ENCODE measurements around the gene HBP1.
"Not testable (repeated sequence)": the region's sequence is repeated elsewhere in the genome, so short reads cannot be mapped to it uniquely, and the experiment has no call there.

HBP1 gene

GRCh38 chr7:107168233-107169119 lies at the start of gene HBP1:
TSS of gene HBP1 (plus strand) at chr7:107169003. CDS start at chr7:107179894, 10,891 bp downstream.
- DNase-seq (ENCODE audit: low read depth) = peak; percentile 96

- no peak for DNase-seq (ENCODE audit: low read depth)
Measured at GRCh38 chr7:107119376-107120105, 49.3 kb upstream of the HBP1 start.

DNA sequence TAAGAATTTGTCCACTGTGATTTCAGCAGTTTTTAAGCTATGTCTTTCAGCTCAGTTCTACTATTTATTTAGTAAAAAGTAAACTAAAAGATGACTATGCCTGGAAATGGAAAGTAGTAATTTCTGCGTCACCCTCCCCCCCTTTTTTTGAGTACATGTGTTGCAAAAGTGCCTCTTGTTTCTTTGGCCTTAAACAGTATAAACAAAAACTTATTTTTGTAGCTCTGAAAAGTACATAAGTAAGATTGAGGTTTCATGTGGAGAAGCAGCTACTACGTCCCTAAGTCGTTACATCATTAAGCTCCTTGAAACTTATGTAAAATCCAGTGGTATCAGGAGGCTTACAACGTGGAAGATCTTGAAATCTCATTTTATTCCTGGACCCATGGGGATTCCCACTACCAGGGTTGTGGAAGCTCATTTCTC lies 46.3 kb upstream of the HBP1 start:
- DNase-seq (ENCODE audit: low read depth) = no peak

DNA sequence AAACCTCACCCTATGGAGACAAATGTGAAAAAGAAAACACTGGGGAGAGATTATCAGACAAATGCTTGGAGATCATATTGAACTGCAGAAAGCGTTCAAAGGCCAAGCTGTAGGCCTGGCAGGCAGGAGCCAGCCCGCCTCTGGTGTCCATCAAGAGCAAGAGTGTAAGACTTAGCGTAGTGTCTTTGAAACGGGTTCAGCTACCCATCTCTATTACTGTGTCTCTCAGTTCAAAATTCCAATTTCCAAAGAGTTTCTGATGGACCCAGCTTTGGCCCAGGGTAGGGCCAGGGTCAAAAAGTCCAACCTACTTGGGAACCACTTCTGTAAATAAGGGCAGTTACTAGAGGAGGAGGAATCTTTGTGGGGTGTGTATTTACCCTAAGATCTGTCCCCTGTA lies 45.4 kb upstream of the HBP1 start:
- no peak for DNase-seq (ENCODE audit: low read depth)

- DNase-seq (ENCODE audit: low read depth) = no peak
Measured at GRCh38 chr7:107125475-107125874, 43.3 kb upstream of the HBP1 start.

DNA sequence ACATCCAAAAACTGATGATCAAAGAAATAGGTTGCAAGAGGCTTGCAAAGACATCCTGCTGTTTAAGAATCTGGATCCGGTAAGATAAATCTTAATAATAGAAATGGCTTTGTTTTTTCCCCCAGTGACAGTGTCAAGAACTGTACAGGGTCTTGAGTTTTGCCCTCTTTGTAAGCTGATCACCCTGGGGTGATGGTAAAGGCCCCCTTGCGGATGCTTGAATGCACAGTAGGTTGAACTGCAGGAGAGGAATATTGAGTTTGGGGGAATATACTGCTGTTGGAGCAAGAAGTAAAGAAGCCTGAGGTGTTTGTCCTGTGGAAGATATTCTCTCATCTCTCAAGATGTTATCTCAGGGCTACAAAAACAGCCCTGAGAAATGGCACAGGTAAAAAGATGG lies 40.6 kb upstream of the HBP1 start:
- no peak for DNase-seq (ENCODE audit: low read depth)

- DNase-seq (ENCODE audit: low read depth) = no peak
Measured at GRCh38 chr7:107128748-107129147, 40.1 kb upstream of the HBP1 start.

- DNase-seq (ENCODE audit: low read depth) = no peak
Measured at GRCh38 chr7:107130487-107131220, 38.1 kb upstream of the HBP1 start.

- DNase-seq (ENCODE audit: low read depth) = no peak
Measured at GRCh38 chr7:107133396-107133795, 35.4 kb upstream of the HBP1 start.

DNA sequence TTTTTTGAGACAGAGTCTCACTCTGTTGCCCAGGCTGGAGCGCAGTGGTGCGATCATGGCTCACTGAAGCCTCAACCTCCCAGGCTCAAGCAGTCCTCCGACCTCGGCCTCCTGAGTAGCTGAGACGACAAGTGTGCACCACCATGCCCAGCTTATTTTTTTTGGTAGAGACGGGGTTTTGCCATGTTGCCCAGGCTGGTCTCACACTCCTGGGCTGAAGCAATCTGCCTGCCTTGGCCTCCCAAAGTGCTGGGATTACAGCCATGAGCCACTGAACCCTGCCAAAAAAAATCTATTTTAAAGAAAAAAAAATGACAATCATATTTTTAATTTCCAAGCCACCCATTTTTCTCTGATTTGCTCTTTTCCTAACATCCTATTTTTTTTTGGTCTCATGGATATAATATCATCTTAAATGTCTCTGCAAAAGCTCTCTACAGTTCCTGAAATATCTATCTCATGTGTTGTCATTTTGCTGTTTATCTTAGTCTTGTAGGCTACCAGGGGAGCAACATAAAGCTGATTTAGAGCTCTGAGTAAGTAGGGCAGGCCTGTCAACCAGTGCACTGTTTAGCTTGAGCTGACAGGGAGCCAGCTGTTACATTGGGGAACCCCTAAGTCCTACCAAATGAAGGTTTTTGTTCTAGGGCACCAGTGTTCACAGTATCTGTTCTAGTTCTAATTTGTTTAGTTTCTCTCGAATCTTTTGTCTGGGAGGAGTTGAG lies 29.9 kb upstream of the HBP1 start:
- no peak for DNase-seq (ENCODE audit: low read depth)

GRCh38 chr7:107143875-107144274 lies 24.9 kb upstream of the HBP1 start:
- not testable (repeated sequence) for DNase-seq (ENCODE audit: low read depth)

- DNase-seq (ENCODE audit: low read depth) = no peak
Measured at GRCh38 chr7:107145067-107145838, 23.6 kb upstream of the HBP1 start.

DNA sequence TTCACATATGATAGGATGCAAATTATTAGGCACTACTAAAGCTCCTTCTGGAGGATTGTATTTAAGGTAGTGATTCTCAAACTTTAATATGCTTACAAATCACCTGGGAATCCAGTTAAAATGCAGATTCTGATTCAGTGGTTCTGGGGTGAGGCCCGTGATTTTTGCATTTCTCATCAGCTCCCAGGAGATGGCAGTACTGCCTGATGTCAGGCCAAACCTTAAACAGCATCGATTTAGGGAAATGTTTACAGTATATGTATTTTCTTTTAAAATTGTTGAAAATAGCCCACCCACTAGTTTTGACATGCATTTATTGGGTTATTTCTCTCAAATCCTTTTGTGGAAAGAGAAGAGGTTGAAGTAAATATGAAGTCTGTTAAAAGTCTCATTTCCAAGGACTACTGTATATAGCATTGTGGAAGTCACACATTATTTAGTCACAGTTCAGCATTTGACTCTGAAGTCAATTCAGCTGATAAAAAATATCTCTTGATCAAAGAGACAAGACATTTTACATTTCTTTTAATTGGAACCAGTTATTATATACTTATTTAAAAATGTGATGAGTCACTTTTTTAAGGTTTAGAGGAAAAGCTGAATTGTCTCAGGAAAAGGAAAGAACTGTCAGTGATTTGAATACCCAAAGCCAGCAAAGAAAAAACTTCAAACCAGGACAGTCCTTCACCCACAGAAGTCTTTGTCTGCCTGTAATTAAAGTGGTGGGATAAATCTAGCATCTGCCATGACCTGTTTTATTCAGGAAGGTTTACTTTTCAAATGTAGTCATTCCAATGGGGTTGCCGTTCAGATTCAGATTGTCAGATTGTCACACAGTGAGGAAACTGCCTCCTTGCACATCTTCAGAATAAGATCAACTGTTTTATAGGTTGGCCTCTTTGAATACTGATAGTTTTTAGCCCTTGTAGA lies 21.1 kb upstream of the HBP1 start:
- DNase-seq (ENCODE audit: low read depth) = no peak

GRCh38 chr7:107148721-107149120 lies 20.1 kb upstream of the HBP1 start:
- no peak for DNase-seq (ENCODE audit: low read depth)

DNA sequence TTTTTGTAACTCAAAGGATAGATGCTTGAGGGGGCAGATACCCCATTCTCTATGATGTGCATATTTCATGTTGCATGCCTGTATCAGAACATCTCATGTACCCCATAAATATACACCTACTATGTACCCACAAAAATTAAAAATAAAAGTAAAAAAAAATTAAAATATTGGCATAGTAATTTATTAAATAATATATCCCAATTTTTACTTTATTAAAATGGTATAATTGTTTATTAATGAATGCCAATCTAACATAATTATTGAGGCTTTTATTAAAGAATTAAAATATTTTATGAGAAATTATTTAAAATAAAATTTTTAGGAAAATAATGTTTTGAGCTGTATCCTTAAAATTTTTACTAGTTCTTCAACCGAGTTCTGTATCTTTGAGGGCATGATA lies 18.9 kb upstream of the HBP1 start:
- DNase-seq (ENCODE audit: low read depth) = no peak

GRCh38 chr7:107150375-107151073 lies 18.3 kb upstream of the HBP1 start:
- peak; percentile 56 for DNase-seq (ENCODE audit: low read depth)

DNA sequence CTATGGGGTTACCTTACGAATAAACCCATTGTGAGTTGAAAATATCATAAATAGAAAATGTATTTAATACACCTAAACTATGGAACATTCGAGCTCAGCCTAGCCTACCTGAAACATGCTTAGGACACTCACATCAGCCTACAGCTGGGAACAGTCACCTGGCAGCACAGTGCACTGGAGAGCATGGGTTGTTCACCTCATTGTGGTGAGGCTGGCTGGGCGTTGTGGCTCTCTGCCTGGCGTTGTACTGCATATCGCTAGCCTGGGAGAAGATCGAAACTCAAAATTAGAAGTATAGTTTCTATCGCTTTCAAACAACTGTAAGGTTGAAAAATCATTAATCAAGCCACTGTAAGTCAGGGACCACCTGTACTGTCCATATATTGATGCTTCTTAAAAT lies 17.3 kb upstream of the HBP1 start:
- DNase-seq (ENCODE audit: low read depth) = no peak

- no peak for DNase-seq (ENCODE audit: low read depth)
Measured at GRCh38 chr7:107152011-107152410, 16.8 kb upstream of the HBP1 start.

- DNase-seq (ENCODE audit: low read depth) = no peak
Measured at GRCh38 chr7:107154826-107155225, 14.0 kb upstream of the HBP1 start.
